Stomach (tissue), 9 donors: ENCODE measurements around the gene RNASEH2B. TPM values are rescaled to one million over a fixed set of nuclear protein-coding genes. Genes with fewer than 3 reads are reported as not detected.

Source experiments
- DNase-seq, 2 donors: peaks; one replicate each; pipeline versions ENCODE4 v3.0.0 to v3.0.0-alpha.2; 2013 to 2019
- H3K27ac ChIP-seq, 5 donors: fragments of 200-600 bp in 4 of 5; sonication (generic) in 4 of 5; one replicate each; pipeline ENCODE4 v1.5.1; 2013 to 2019; ENCODE audit warnings: mild to moderate bottlenecking in 1 of 5, moderate library complexity in 1 of 5
- H3K27me3 ChIP-seq, 3 donors: fragments of 200-600 bp; sonication (generic); one replicate each; pipeline ENCODE4 v1.5.1; 2017 to 2019; ENCODE audit warnings: mixed run types in 1 of 3
- H3K36me3 ChIP-seq, 4 donors: fragments of 200-600 bp; sonication (generic); 1 replicate in 3 of 4; 2 replicates in 1 of 4; pipeline ENCODE4 v1.5.1; 2016 to 2019
- H3K4me1 ChIP-seq, 4 donors: fragments of 200-600 bp; sonication (generic); one replicate each; pipeline ENCODE4 v1.5.1; 2016 to 2019
- H3K4me3 ChIP-seq, 4 donors: fragments of 200-600 bp; sonication (generic) in 3 of 4; one replicate each; pipeline ENCODE4 v1.5.1; 2016 to 2019; ENCODE audit warnings: mild to moderate bottlenecking in 1 of 4
- H3K9me3 ChIP-seq, 4 donors: fragments of 200-600 bp; sonication (generic); one replicate each; pipeline ENCODE4 v1.5.1; 2016 to 2019
- CTCF ChIP-seq, 7 experiments: fragments of 450-650 bp in 4 of 7; fragments of 200-600 bp in 3 of 7; sonication (generic) in 3 of 7; IDR thresholded peaks; one replicate each; pipeline ENCODE4 v1.5.1; 2016 to 2019; ENCODE audit warnings: antibody characterized with exemption in 7 of 7, control low read depth in 2 of 7, mild to moderate bottlenecking in 1 of 7
- EP300 ChIP-seq: sonication (generic); formaldehyde crosslinking; IDR thresholded peaks from one replicate; pipeline ENCODE4 v1.6.1; 2017; ENCODE audit warnings: antibody characterized with exemption
- POLR2A ChIP-seq, 4 donors: fragments of 450-650 bp; IDR thresholded peaks; one replicate each; pipeline ENCODE4 v1.6.1; 2016; ENCODE audit warnings: antibody characterized with exemption in 4 of 4, control low read depth in 2 of 4, mild to moderate bottlenecking in 1 of 4, moderate library complexity in 1 of 4
- POLR2AphosphoS5 ChIP-seq, 3 donors: sonication (generic); formaldehyde crosslinking; IDR thresholded peaks; one replicate each; pipeline ENCODE4 v1.6.1; 2016; ENCODE audit warnings: antibody characterized with exemption in 3 of 3
- WGBS, 5 donors: extraction: QIAGEN DNeasy Blood & Tissue Kit in 3 of 5; methylation state at CpG; one replicate each; pipeline versions ENCODE4 v1.1.5 to v1.1.7; 2013 to 2018; 5-methylcytosine and 5-hydroxymethylcytosine counted together
- intact Hi-C: fragments of 100-400 bp; cut with DNase I; formaldehyde crosslinking; loops from one replicate; pipeline ENCODE4 v1.15.1; 2023; ENCODE audit warnings: low total_unique reads
- polyA plus RNA-seq, 3 donors: library from polyadenylated mRNA; stranded (reverse); fragments of 200-250 nt; gene quantifications; one replicate each; pipeline ENCODE4 v1.2.3, GENCODE V29; 2013
- total RNA-seq, 5 donors: library from RNA; depleted of rRNA; stranded (reverse); fragments of >200 nt; gene quantifications; one replicate each; pipeline versions ENCODE4 v1.1.0 to v1.2.3, GENCODE V29; 2014 to 2016
- donor health status: healthy with polysubstance abuse.
- donor health status: Bipolar disorder and iron deficiency.
- donor health status: healthy.

The RNASEH2B gene
- total and polyA plus RNA-seq, 8 donors, result 43.2 to 106 (median 51.4) TPM

- Histone ChIP-seq H3K9me3 (no peaks in the 10 kb centered on the region), H3K27ac (no peak overlapping the region), H3K4me1 (peaks cover 0 to 47% (median 24%) of the 10 kb centered on the region in 4 donors), H3K27me3 (no peaks in the 10 kb centered on the region), H3K4me3 (no peak overlapping the region), H3K36me3 (no peaks in the 10 kb centered on the region)
- DNase-seq, result peak in 1 of 2 donors; percentile 76
- WGBS, 5 donors, result 19 to 30% (median 25%) methylated on average over 6 of the region's 6 CpGs
- TF ChIP-seq POLR2AphosphoS5 (IDR thresholded peaks at IDR 0.05), result no peak
- TF ChIP-seq EP300, result no peak
- no peak for TF ChIP-seq CTCF (IDR thresholded peaks at IDR 0.05)
- no peak for TF ChIP-seq POLR2A (IDR thresholded peaks at IDR 0.05)
- intact Hi-C loops, result no loop called here
Observed at GRCh38 chr13:50989476-50989875, 79.9 kb downstream of the RNASEH2B start.

GRCh38 chr13:50990065-50990817 is 80.7 kb downstream of the RNASEH2B start:
- Histone ChIP-seq H3K27ac (no peak overlapping the region), H3K4me3 (peak overlapping the region in 1 of 4 donors; percentile 0), H3K27me3 (no peaks in the 10 kb centered on the region), H3K36me3 (no peaks in the 10 kb centered on the region), H3K4me1 (peaks cover 0 to 47% (median 24%) of the 10 kb centered on the region in 4 donors), H3K9me3 (no peaks in the 10 kb centered on the region)
- no peak for DNase-seq
- TF ChIP-seq POLR2A (IDR thresholded peaks at IDR 0.05) (no peak), EP300 (no peak)
- intact Hi-C loops, result no loop called here
- 52 to 69% (median 60%) methylated on average over 11 of the region's 11 CpGs for WGBS, 5 donors

- Histone ChIP-seq H3K36me3 (no peaks in the 10 kb centered on the region), H3K4me3 (peak overlapping the region in 1 of 4 donors; percentile 0), H3K27ac (peak overlapping the region in 1 of 5 donors; percentile 43), H3K9me3 (no peaks in the 10 kb centered on the region), H3K4me1 (peaks cover 0 to 47% (median 24%) of the 10 kb centered on the region in 4 donors), H3K27me3 (no peaks in the 10 kb centered on the region)
- TF ChIP-seq EP300, result no peak
- no peak for TF ChIP-seq CTCF (IDR thresholded peaks at IDR 0.05)
- no peak for TF ChIP-seq POLR2AphosphoS5 (IDR thresholded peaks at IDR 0.05)
- no peak for TF ChIP-seq POLR2A (IDR thresholded peaks at IDR 0.05)
- intact Hi-C loops, result no loop called here
- 48 to 54% (median 51%) methylated on average over 22 of the region's 22 CpGs for WGBS, 5 donors
- DNase-seq, result peak in 1 of 2 donors; percentile 84
Observed at GRCh38 chr13:50990818-50991506, 81.4 kb downstream of the RNASEH2B start.

- Histone ChIP-seq H3K9me3 (no peaks in the 10 kb centered on the region), H3K27me3 (no peaks in the 10 kb centered on the region), H3K4me3 (no peak overlapping the region), H3K27ac (peak overlapping the region in 2 of 5 donors; percentile 5 to 43), H3K36me3 (no peaks in the 10 kb centered on the region), H3K4me1 (peaks cover 0 to 47% (median 24%) of the 10 kb centered on the region in 4 donors)
- DNase-seq, result peak in 1 of 2 donors; percentile 54
- WGBS, 5 donors, result 49 to 57% (median 51%) methylated on average over 6 of the region's 6 CpGs
- no peak for TF ChIP-seq POLR2AphosphoS5 (IDR thresholded peaks at IDR 0.05)
- no peak for TF ChIP-seq POLR2A (IDR thresholded peaks at IDR 0.05)
- TF ChIP-seq EP300, result no peak
- TF ChIP-seq CTCF (IDR thresholded peaks at IDR 0.05), result no peak
- intact Hi-C loops, result no loop called here
Observed at GRCh38 chr13:50991579-50992521, 82.3 kb downstream of the RNASEH2B start.
